Measurements from ENCODE around the gene CHIT1.

Gene CHIT1

GRCh38 chr1:203215573-203215972 lies 13.9 kb downstream of the CHIT1 start:
- no peak for DNase-seq

DNA sequence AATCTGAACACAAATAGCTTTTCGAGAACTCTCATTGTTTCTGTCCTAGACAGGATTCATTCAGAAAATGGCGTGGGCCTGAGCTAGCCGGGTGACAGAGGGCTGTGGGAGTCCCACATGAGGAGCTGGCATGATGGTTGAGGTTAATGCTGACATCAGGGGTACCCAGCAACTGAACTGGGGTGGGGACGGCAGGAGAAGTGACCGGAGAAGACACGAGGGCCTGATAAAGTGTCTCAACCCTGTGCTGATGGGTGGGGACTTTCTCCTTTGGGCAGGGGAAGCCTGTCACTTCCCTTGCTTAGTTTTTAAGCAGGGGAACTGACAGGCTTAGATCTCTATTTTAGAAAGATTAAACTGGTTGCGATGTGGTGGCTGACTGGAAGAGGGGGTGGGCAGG lies 14.6 kb downstream of the CHIT1 start:
- no peak for DNase-seq

GRCh38 chr1:203213126-203213525 lies 16.3 kb downstream of the CHIT1 start:
- no peak for DNase-seq

GRCh38 chr1:203211812-203212211 lies 17.7 kb downstream of the CHIT1 start:
- DNase-seq = no peak

DNA sequence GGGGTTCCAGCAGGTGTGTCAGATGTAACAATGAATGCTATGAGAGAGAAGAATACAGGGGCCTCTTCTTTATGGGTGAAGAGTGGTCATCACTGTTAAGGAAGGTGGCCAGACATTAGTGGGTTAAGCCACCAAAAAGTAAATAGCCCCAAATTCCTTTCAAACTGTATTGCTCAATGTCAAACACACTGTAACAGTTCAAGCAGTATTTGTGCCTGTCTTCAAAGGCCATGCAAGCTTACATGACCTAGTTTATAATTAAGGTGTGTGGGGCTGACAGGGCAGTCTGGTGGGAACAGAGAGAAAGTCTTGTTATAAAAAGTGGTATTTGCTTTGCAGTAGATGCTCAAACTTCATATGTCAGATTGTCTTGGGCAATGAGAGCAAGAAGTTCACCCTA lies 18.5 kb downstream of the CHIT1 start:
- no peak for DNase-seq

- no peak for DNase-seq
Measured at GRCh38 chr1:203210350-203210749, 19.1 kb downstream of the CHIT1 start.

GRCh38 chr1:203208181-203208580 lies 21.3 kb downstream of the CHIT1 start:
- DNase-seq = no peak

- no peak for DNase-seq
Measured at GRCh38 chr1:203207751-203208150, 21.7 kb downstream of the CHIT1 start.

- no peak for DNase-seq
Measured at GRCh38 chr1:203206129-203206687, 23.3 kb downstream of the CHIT1 start.

- no peak for DNase-seq
Measured at GRCh38 chr1:203204756-203205155, 24.7 kb downstream of the CHIT1 start.

- DNase-seq = no peak
Measured at GRCh38 chr1:203202431-203203245, 26.8 kb downstream of the CHIT1 start.

DNA sequence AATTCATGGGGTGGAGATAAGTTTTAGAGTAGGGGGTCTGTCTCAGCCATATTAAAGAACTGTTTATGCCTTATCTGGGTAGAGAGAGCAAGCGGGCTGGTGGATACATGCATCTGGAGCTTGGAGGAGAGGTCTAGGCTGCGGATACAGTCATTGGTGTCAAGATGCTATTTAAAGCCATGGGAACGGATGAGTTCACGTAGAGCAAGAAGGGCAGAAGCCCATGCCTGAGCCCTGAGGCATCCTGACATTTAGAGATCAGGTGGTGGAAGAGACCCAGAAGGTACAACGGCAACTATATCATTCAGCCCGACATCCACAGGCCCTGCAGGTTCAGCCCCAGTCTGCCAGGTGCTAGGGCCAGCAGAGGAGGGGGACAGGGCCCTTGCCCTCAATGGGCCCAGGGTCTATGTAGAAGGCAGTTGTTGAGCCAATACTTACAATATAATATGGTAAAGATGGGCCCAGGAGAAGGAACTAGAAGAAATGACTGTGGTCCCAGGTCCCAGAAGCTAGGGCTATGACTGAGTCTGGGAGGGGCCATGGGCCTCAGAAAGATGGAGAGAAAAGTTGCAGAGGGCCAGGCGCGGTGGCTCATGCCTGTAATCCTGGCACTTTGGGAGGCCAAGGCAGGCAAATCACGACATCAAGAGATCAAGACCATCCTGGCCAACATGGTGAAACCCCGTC lies 27.8 kb downstream of the CHIT1 start:
- DNase-seq = no peak

- DNase-seq = no peak
Measured at GRCh38 chr1:203200916-203201315, 28.6 kb downstream of the CHIT1 start.

DNA sequence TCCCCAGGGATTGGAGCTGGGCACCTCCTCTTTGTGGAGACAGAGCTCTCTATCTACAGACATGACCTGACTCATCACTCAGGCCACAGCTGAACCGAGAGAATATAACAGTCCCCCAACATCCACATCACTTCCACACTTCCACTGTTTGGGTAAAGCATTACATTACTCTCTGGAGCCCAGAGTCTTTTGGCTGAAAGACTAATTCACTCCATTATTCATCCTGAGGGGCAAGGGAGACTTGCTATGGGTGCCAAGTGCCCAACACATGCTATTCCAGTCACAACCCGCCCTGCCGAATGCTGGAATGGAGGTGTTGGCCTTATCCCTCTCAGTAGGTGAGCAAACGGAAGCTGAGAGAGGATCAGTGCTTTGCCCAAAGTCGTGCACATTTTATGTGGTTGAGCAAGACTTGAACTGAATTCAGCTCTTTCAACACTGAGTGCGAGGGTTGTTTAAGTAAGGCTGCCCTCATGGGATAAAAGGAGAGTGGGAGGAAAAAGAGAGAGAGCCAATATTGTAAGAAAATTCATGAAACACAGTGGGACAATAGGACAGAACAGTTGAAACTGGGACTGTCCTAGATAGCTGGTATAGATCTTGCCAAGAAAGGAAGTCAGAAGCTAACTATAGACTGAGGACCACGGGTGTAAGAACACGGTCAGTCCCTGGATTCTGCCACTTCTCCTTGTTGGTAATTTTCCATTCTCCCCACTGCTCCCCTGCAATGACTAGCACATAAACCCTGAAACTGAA lies 29.5 kb downstream of the CHIT1 start:
- no peak for DNase-seq

GRCh38 chr1:203199481-203199815 lies 30.0 kb downstream of the CHIT1 start:
- DNase-seq = no peak

GRCh38 chr1:203199002-203199401 lies 30.5 kb downstream of the CHIT1 start:
- DNase-seq = no peak

GRCh38 chr1:203197625-203198024 lies 31.8 kb downstream of the CHIT1 start:
- no peak for DNase-seq

DNA sequence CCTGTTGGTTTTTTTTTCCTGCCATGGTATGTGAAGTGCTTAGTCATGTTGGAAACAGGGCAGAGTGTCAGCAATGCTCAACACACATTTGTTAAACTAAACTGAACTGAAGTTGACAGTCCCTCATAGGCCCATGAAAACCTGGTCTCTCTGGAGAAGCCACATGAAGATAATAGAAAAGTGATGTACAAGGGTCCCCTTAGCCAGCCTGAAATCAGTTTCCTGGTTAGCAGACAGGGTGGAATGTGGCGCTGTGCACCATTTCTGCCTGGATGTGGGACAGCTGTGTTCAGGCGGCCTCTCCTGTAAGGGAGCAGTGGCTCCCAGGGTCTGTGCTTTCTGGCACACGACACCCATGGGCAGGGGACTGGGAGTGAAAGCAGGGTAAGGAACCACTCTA lies 33.1 kb downstream of the CHIT1 start:
- no peak for DNase-seq

DNA sequence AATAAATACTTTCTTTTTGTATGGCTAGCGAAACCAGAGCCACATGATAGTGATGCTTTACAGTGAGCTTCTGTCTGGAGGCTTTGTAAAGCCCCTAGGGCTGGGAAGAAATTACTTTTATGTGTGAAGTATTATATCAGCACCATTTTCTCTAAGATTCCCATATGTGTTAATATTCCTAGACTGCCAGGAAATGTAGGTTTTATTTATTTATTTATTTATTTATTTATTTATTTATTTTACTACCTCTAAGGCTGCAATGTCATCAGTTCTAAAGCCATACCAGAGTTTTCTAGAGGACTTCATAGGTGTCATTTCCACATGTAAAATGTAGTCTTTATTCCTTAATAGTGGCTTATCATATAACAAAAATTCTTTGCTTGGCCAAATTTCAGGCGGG lies 38.5 kb downstream of the CHIT1 start:
- no peak for DNase-seq

GRCh38 chr1:203189951-203190352 lies 39.5 kb downstream of the CHIT1 start:
- no peak for DNase-seq

GRCh38 chr1:203188686-203189232 lies 40.7 kb downstream of the CHIT1 start:
- DNase-seq = no peak

- no peak for DNase-seq
Measured at GRCh38 chr1:203187689-203188264, 41.7 kb downstream of the CHIT1 start.

- DNase-seq = no peak
Measured at GRCh38 chr1:203187304-203187685, 42.2 kb downstream of the CHIT1 start.
